Stimulated activated CD4-positive, alpha-beta T cell treated with anti-CD3 and anti-CD28 coated beads, TNF-alpha, amount 100 ng/mL, for 24 hours (primary cell): Measurements from ENCODE around the gene RHBDD3.

Experiments
- DNase-seq, 3 experiments: peaks; one replicate each; pipeline ENCODE4 v3.0.0-alpha.2; 2020; ENCODE audit warnings: low read depth in 3 of 3

Gene RHBDD3

GRCh38 chr22:29267858-29268510 lies at the start of gene RHBDD3, which contains the start of gene EWSR1:
RHBDD3 (minus strand) TSS chr22:29267981; CDS start chr22:29265626, 2,355 bp downstream.
EWSR1 (plus strand) TSS chr22:29268268; CDS start chr22:29268337, 69 bp downstream.
- peak; percentile 93 to 96 (median 93) for DNase-seq

- no peak for DNase-seq
These were observed 48.5 kb upstream of the RHBDD3 start for GRCh38 chr22:29316141-29316828.

- DNase-seq, result no peak
These were observed 47.7 kb upstream of the RHBDD3 start, which contains the start of gene RASL10A for GRCh38 chr22:29315286-29316140. RASL10A (minus strand) TSS chr22:29315697; CDS start chr22:29315246, 451 bp downstream.

- DNase-seq, result no peak
These were observed 46.9 kb upstream of the RHBDD3 start for GRCh38 chr22:29314537-29315285.

- no peak for DNase-seq
These were observed 46.0 kb upstream of the RHBDD3 start for GRCh38 chr22:29313576-29314466.

- DNase-seq, result no peak
These were observed 45.4 kb upstream of the RHBDD3 start for GRCh38 chr22:29313126-29313575.

- no peak for DNase-seq
These were observed 44.7 kb upstream of the RHBDD3 start for GRCh38 chr22:29312218-29313125.

- DNase-seq, result no peak
These were observed 43.9 kb upstream of the RHBDD3 start for GRCh38 chr22:29311464-29312217.

GRCh38 chr22:29310863-29311339 lies 43.1 kb upstream of the RHBDD3 start:
- peak; percentile 37 to 75 (median 52) for DNase-seq

- DNase-seq, result no peak
These were observed 42.5 kb upstream of the RHBDD3 start for GRCh38 chr22:29310065-29310862.

- no peak for DNase-seq
These were observed 41.7 kb upstream of the RHBDD3 start for GRCh38 chr22:29309332-29310064.

GRCh38 chr22:29308791-29309262 lies 41.0 kb upstream of the RHBDD3 start:
- DNase-seq, result no peak

- DNase-seq, result no peak
These were observed 40.5 kb upstream of the RHBDD3 start for GRCh38 chr22:29308148-29308790.

GRCh38 chr22:29307596-29308147 lies 39.9 kb upstream of the RHBDD3 start:
- no peak for DNase-seq

GRCh38 chr22:29306835-29307595 lies 39.2 kb upstream of the RHBDD3 start:
- DNase-seq, result peak in 1 of 3 experiments; percentile 40
